ENCODE results near the gene RBMS2. TPM values are rescaled to one million over a fixed set of nuclear protein-coding genes. Genes with fewer than 3 reads are reported as not detected.

RBMS2 gene
- polyA plus RNA-seq, 1 of the 3 experiments (the other 2 are of a cell fraction) = 8.9 TPM

- no peak for TF ChIP-seq TEAD4 (IDR thresholded peaks at IDR 0.05; ENCODE audit: borderline replicate concordance, insufficient read depth)
Observed at GRCh38 chr12:56599797-56600196, 78.2 kb downstream of the RBMS2 start (continued).

GRCh38 chr12:56600753-56601152, 79.1 kb downstream of the RBMS2 start:
- Histone ChIP-seq H3F3A (replicated peaks; ENCODE audit: insufficient read depth) (peaks cover 23% of the 10 kb centered on the region), H2AFZ (ENCODE audit: low read depth) (no peak overlapping the region), H3K9me3 (no peaks in the 10 kb centered on the region), H3K4me1 (ENCODE audit: control insufficient read depth in 1 of 2, insufficient read depth in 2 of 2, low read depth in 1 of 2, low read length in 1 of 2) (no peaks in the 10 kb centered on the region), H3K9me2 (no peaks in the 10 kb centered on the region), H3K36me3 (replicated peaks in 1 of 2; ENCODE audit: control insufficient read depth in 1 of 2, insufficient read depth in 2 of 2, low read length in 1 of 2) (peaks cover 37 to 90% of the 10 kb centered on the region in 2 experiments), H3K27me3 (ENCODE audit: insufficient read depth) (no peaks in the 10 kb centered on the region), H3K79me2 (ENCODE audit: insufficient read depth) (no peaks in the 10 kb centered on the region), H3K4me3 (ENCODE audit: low read depth in 2 of 2, low read length in 1 of 2) (no peak overlapping the region), H4K20me1 (ENCODE audit: insufficient read depth) (no peaks in the 10 kb centered on the region), H3K4me2 (no peak overlapping the region), H3K27ac (ENCODE audit: low read depth in 2 of 2, low read length in 1 of 2) (no peak overlapping the region), H3K9ac (no peak overlapping the region)
- ChIA-PET POLR2A (interaction anchor here (0.7 kb wide), 1 partner anchor 217 kb away, joined by 6 read pairs; no protein-coding TSS in a partner anchor), CTCF (interaction anchor here (0.7 to 4.3 kb wide), 4 partner anchors 10 to 87 kb away, joined by 3 to 34 read pairs (median 16); no protein-coding TSS in a partner anchor)
- WGBS (ENCODE audit: low lambda C conversion rate) = 86% methylated on average over 6 of the region's 6 CpGs
- no peak for DNase-seq
- TF ChIP-seq GABPA (IDR thresholded peaks at IDR 0.05; ENCODE audit: low read depth) (no peak), TAF1 (IDR thresholded peaks at IDR 0.05; ENCODE audit: borderline replicate concordance, low read depth, low read length) (no peak), MXI1 (IDR thresholded peaks at IDR 0.05; ENCODE audit: low read depth, low read length) (no peak), YY1 (IDR thresholded peaks at IDR 0.05; ENCODE audit: low read depth) (no peak), NFIC (IDR thresholded peaks at IDR 0.05; ENCODE audit: borderline replicate concordance) (no peak), TCF12 (IDR thresholded peaks at IDR 0.05) (no peak)

DNA sequence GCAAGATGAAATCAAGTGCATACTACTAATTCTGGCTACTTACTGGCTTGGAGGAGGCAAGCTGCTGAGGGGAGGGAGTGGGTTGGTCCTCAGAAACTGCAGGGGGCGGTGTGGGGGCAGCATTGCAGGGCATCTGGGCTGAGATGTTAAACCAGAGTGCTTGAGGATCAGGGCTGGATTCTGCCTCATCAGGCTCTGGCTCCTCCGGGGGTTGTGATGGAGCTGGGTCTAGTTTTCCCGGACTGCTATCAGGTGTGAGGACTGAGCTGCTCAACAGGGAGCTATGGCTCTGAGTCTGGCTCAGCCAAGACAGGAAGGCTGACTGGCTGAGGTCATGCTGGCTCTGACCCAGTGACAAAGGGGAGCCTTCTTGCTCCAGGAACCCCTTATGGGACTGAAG, 79.9 kb downstream of the RBMS2 start:
- TF ChIP-seq, protein P1, sequence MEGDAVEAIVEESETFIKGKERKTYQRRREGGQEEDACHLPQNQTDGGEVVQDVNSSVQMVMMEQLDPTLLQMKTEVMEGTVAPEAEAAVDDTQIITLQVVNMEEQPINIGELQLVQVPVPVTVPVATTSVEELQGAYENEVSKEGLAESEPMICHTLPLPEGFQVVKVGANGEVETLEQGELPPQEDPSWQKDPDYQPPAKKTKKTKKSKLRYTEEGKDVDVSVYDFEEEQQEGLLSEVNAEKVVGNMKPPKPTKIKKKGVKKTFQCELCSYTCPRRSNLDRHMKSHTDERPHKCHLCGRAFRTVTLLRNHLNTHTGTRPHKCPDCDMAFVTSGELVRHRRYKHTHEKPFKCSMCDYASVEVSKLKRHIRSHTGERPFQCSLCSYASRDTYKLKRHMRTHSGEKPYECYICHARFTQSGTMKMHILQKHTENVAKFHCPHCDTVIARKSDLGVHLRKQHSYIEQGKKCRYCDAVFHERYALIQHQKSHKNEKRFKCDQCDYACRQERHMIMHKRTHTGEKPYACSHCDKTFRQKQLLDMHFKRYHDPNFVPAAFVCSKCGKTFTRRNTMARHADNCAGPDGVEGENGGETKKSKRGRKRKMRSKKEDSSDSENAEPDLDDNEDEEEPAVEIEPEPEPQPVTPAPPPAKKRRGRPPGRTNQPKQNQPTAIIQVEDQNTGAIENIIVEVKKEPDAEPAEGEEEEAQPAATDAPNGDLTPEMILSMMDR (IDR thresholded peaks at IDR 0.05) = peak; percentile 32
- TF ChIP-seq SMC3 (IDR thresholded peaks at IDR 0.05; ENCODE audit: low read depth, low read length) (0 out of 2 replicates have a peak, but pooled peaks have one; percentile 16), RAD21 (IDR thresholded peaks at IDR 0.05; ENCODE audit: low read length) (peak; percentile 32; the same call in 1 of the 2 replicates), JUND (IDR thresholded peaks at IDR 0.05) (no peak), NFIC (IDR thresholded peaks at IDR 0.05; ENCODE audit: borderline replicate concordance) (no peak)
- H3K4me1 ChIP-seq (ENCODE audit: control insufficient read depth in 1 of 2, insufficient read depth in 2 of 2, low read depth in 1 of 2, low read length in 1 of 2) = no peaks in the 10 kb centered on the region
- POLR2A ChIA-PET = interaction anchor here (0.7 kb wide), 1 partner anchor 12 kb away, joined by 3 read pairs; no protein-coding TSS in a partner anchor
- H3K27ac ChIP-seq (ENCODE audit: low read depth in 2 of 2, low read length in 1 of 2) = no peak overlapping the region
- H3K9ac ChIP-seq = no peak overlapping the region
- DNase-seq = peak; percentile 43
- no peaks in the 10 kb centered on the region for H4K20me1 ChIP-seq (ENCODE audit: insufficient read depth)
- H2AFZ ChIP-seq (ENCODE audit: low read depth) = no peak overlapping the region
- H3K27me3 ChIP-seq (ENCODE audit: insufficient read depth) = no peaks in the 10 kb centered on the region
- no peak overlapping the region for H3K4me2 ChIP-seq
- H3K9me2 ChIP-seq = no peaks in the 10 kb centered on the region
- WGBS (ENCODE audit: low lambda C conversion rate) = 100% methylated on average over 1 of the region's 3 CpGs
- H3K4me3 ChIP-seq (ENCODE audit: low read depth in 2 of 2, low read length in 1 of 2) = no peak overlapping the region
- H3K36me3 ChIP-seq (replicated peaks in 1 of 2; ENCODE audit: control insufficient read depth in 1 of 2, insufficient read depth in 2 of 2, low read length in 1 of 2) = peaks cover 42 to 90% of the 10 kb centered on the region in 2 experiments
- H3K79me2 ChIP-seq (ENCODE audit: insufficient read depth) = no peaks in the 10 kb centered on the region
- peaks cover 21% of the 10 kb centered on the region for H3F3A ChIP-seq (replicated peaks; ENCODE audit: insufficient read depth)
- no peaks in the 10 kb centered on the region for H3K9me3 ChIP-seq
- CTCF ChIA-PET = interaction anchor here (0.7 to 4.3 kb wide), 9 partner anchors 8 to 112 kb away, joined by 3 to 34 read pairs (median 5); no protein-coding TSS in a partner anchor
